Endodermal cell (in vitro differentiated cells): ENCODE measurements around the gene DDAH1. TPM values are rescaled to one million over a fixed set of nuclear protein-coding genes. Genes with fewer than 3 reads are reported as not detected.

Source experiments
- DNase-seq: peaks from one replicate; pipeline ENCODE4 v3.0.0-alpha.2; 2017
- H3K27ac ChIP-seq: 2 replicates; pipeline ENCODE4 v1.5.1; 2013; ENCODE audit warnings: mild to moderate bottlenecking, low read depth, low read length, moderate library complexity
- H3K27me3 ChIP-seq: 2 replicates; pipeline ENCODE4 v1.6.1; 2013; ENCODE audit warnings: mild to moderate bottlenecking, low read length, moderate library complexity; ENCODE audit not compliant: insufficient read depth, control insufficient read depth, poor library complexity, severe bottlenecking
- H3K36me3 ChIP-seq: 2 replicates; pipeline ENCODE4 v1.7.0; 2013; ENCODE audit warnings: mild to moderate bottlenecking, low read length, moderate library complexity; ENCODE audit not compliant: control insufficient read depth, insufficient read depth
- H3K4me1 ChIP-seq: one replicate; pipeline ENCODE4 v1.7.0; 2013; ENCODE audit warnings: low read length; ENCODE audit not compliant: control insufficient read depth, insufficient read depth
- H3K4me3 ChIP-seq: 2 replicates; pipeline ENCODE4 v1.5.1; 2013; ENCODE audit warnings: mild to moderate bottlenecking, low read length, moderate library complexity
- H3K9ac ChIP-seq: 2 replicates; pipeline ENCODE4 v1.6.1; 2013; ENCODE audit warnings: mild to moderate bottlenecking, low read length, moderate library complexity; ENCODE audit not compliant: poor library complexity, severe bottlenecking; ENCODE audit errors: extremely low read depth
- H3K9me3 ChIP-seq: 2 replicates; pipeline ENCODE4 v1.6.1; 2013; ENCODE audit warnings: mild to moderate bottlenecking, low read length, moderate library complexity; ENCODE audit not compliant: control insufficient read depth
- H3K27ac Mint-ChIP-seq: 2 replicates; pipeline ENCODE4 v1.8.0; 2020; ENCODE audit warnings: mixed read lengths
- H3K27me3 Mint-ChIP-seq: 2 replicates; pipeline ENCODE4 v1.8.0; 2021; ENCODE audit warnings: mild to moderate bottlenecking, mixed read lengths; ENCODE audit not compliant: insufficient read depth
- H3K36me3 Mint-ChIP-seq: 2 replicates; pipeline ENCODE4 v1.8.0; 2020; ENCODE audit warnings: low read depth, mixed read lengths
- H3K4me1 Mint-ChIP-seq: 2 replicates; pipeline ENCODE4 v1.8.0; 2020; ENCODE audit warnings: mixed read lengths
- H3K4me3 Mint-ChIP-seq: 2 replicates; pipeline ENCODE4 v1.8.0; 2020; ENCODE audit warnings: mild to moderate bottlenecking, moderate library complexity, mixed read lengths
- H3K9me3 Mint-ChIP-seq: 2 replicates; pipeline ENCODE4 v1.8.0; 2020; ENCODE audit warnings: mild to moderate bottlenecking, mixed read lengths
- WGBS, 2 experiments: methylation state at CpG; one replicate each; pipeline versions ENCODE4 v1.1.5 to v1.1.7; 2013; ENCODE audit warnings: missing lambda C conversion rate in 2 of 2, mixed read lengths in 1 of 2; ENCODE audit not compliant: insufficient coverage in 1 of 2, insufficient read length in 1 of 2; 5-methylcytosine and 5-hydroxymethylcytosine counted together
- total RNA-seq, 2 donors: library from RNA; stranded (reverse); fragmentation: NEBNext Ultra II Directional in 1 of 2; extraction: Animal tissue kit (Norgen Biotek cat#: 25700) in 1 of 2; gene quantifications; 2 replicates in 1 of 2; 3 replicates in 1 of 2; pipeline ENCODE4 v1.2.1, GENCODE V29; 2021
- TF ChIP-seq, protein P1 (sequence below): fragments of 200-600 bp; sonication (generic); conservative IDR thresholded peaks from 2 replicates; pipeline ENCODE4 v1.5.0; 2021; ENCODE audit warnings: antibody characterized with exemption, mild to moderate bottlenecking

Gene DDAH1
- total RNA-seq, 2 donors from 2014 or later: 16.3 to 22.8 TPM

DNA sequence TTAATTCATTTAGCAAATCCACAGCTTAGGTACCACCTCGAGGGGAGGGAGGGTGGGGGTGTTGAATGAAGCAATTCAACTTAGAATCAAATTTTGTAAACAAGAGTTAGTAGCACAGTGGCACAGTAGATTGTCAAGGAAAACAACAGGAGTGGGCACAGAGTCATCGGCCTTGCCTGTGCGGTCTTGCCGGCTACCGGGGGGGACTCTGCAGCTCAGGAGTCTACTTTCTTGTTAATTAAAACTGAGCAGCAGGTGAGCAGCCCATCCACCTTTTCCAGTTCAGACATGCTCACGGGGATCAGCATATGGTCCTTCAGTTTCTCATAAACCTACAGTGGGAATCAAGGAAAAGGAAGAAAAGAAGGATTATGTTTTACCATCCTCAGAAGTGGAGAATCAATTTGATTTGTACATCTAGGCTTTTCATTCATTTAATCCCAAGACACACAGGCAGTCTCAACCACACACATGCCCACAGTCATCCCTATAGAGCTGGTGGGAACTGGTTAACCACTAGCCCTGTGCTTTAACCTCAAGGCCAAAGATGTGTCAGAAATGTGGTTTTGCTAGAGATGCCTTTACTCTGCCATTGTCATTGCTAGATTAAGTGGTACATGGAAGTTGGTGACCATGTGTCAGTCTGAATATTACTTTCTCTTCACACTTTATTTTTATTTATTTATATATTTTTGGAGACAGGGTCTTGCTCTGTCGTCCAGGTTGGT, 143.6 kb downstream of the DDAH1 start:
- Histone ChIP-seq H3K27me3 (no peaks in the 10 kb centered on the region), H3K4me1 (peaks cover 2% of the 10 kb centered on the region), H3K9me3 (no peaks in the 10 kb centered on the region), H3K27ac (no peak overlapping the region), H3K9ac (no peak overlapping the region), H3K36me3 (no peaks in the 10 kb centered on the region), H3K4me3 (no peak overlapping the region)
- Mint-ChIP-seq H3K27ac (no peak overlapping the region), H3K36me3 (no peaks in the 10 kb centered on the region), H3K9me3 (no peaks in the 10 kb centered on the region), H3K4me3 (no peak overlapping the region), H3K27me3 (no peaks in the 10 kb centered on the region), H3K4me1 (peaks cover 25% of the 10 kb centered on the region)
- TF ChIP-seq, protein P1, sequence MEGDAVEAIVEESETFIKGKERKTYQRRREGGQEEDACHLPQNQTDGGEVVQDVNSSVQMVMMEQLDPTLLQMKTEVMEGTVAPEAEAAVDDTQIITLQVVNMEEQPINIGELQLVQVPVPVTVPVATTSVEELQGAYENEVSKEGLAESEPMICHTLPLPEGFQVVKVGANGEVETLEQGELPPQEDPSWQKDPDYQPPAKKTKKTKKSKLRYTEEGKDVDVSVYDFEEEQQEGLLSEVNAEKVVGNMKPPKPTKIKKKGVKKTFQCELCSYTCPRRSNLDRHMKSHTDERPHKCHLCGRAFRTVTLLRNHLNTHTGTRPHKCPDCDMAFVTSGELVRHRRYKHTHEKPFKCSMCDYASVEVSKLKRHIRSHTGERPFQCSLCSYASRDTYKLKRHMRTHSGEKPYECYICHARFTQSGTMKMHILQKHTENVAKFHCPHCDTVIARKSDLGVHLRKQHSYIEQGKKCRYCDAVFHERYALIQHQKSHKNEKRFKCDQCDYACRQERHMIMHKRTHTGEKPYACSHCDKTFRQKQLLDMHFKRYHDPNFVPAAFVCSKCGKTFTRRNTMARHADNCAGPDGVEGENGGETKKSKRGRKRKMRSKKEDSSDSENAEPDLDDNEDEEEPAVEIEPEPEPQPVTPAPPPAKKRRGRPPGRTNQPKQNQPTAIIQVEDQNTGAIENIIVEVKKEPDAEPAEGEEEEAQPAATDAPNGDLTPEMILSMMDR: no peak
- WGBS, 2 experiments: 94 to 100% methylated on average over 5 to 7 of the region's 7 CpGs
- DNase-seq: no peak

DNA sequence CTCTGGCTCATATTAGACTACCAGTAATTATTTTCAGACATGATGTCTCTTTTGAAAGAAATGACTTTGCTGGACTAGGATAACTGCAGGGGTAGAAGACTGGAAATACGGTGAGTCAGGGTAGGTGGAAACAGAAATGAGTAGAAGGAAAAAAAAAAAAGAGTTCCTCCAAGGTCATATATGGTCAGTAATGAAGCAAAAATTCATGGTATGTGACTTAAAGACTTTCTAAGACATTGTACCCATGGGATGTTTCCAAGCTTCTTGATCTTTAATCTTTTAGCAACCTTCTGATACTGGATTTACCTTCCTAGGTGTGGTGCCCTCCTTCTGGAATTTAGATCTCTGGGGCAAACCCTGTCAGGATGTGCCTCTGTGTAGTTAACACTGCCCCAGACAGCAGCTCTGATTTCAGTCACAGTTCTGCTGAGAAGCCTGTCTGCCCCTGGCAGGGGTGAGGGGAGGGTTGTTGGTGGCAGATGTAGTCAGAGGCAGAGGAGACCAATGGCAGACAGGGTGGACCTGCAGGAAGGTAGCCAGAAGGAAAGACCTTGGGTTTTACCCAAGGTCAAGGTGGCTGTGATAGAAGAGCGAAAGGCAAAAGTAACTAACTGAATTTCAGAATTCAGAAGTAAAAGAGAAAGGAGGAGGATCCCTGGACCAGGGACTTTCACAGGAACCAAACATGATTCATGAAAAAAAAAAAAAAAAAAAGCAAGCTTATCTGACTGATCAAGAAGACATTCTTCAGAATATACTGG, 144.4 kb downstream of the DDAH1 start:
- H3K27me3 ChIP-seq: no peaks in the 10 kb centered on the region
- H3K9me3 ChIP-seq: no peaks in the 10 kb centered on the region
- Mint-ChIP-seq H3K27ac (no peak overlapping the region), H3K9me3 (no peaks in the 10 kb centered on the region), H3K4me3 (no peak overlapping the region), H3K4me1 (peaks cover 20% of the 10 kb centered on the region), H3K36me3 (no peaks in the 10 kb centered on the region), H3K27me3 (no peaks in the 10 kb centered on the region)
- H3K4me1 ChIP-seq: peaks cover 2% of the 10 kb centered on the region
- H3K4me3 ChIP-seq: no peak overlapping the region
- no peaks in the 10 kb centered on the region for H3K36me3 ChIP-seq
- TF ChIP-seq, protein P1: no peak
- H3K9ac ChIP-seq: no peak overlapping the region
- 95 to 100% methylated on average over 2 of the region's 2 CpGs for WGBS, 2 experiments
- H3K27ac ChIP-seq: no peak overlapping the region
- no peak for DNase-seq

DNA sequence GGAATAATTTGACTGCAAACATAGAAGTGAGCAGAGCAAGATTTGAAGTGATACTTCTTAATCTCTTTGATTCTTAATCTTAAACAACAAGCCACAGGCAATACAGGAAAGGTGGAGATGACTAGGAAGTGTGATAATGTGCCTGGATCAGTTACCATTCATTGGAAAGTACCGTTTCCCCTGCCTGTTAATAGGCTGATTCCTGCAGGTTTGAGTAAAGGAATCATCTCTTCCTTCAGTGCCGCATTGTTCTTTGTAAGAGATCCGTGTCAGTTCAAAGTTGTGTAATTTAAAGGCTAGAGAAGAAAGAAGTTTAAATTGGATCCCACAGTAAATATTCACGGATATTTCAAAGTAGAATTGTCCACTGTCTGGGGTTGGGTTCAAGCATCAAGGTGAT, 145.0 kb downstream of the DDAH1 start:
- Mint-ChIP-seq H3K36me3 (no peaks in the 10 kb centered on the region), H3K4me3 (no peak overlapping the region), H3K27me3 (no peaks in the 10 kb centered on the region), H3K4me1 (peaks cover 14% of the 10 kb centered on the region), H3K9me3 (no peaks in the 10 kb centered on the region), H3K27ac (no peak overlapping the region)
- H3K4me1 ChIP-seq: peaks cover 2% of the 10 kb centered on the region
- no peak overlapping the region for H3K9ac ChIP-seq
- no peaks in the 10 kb centered on the region for H3K27me3 ChIP-seq
- H3K9me3 ChIP-seq: no peaks in the 10 kb centered on the region
- TF ChIP-seq, protein P1: no peak
- H3K27ac ChIP-seq: no peak overlapping the region
- H3K4me3 ChIP-seq: no peak overlapping the region
- no peak for DNase-seq
- no peaks in the 10 kb centered on the region for H3K36me3 ChIP-seq
- WGBS, 2 experiments: 92 to 93% methylated on average over 2 to 4 of the region's 4 CpGs
